ENCODE data around the gene STK32C.

STK32C gene

DNA sequence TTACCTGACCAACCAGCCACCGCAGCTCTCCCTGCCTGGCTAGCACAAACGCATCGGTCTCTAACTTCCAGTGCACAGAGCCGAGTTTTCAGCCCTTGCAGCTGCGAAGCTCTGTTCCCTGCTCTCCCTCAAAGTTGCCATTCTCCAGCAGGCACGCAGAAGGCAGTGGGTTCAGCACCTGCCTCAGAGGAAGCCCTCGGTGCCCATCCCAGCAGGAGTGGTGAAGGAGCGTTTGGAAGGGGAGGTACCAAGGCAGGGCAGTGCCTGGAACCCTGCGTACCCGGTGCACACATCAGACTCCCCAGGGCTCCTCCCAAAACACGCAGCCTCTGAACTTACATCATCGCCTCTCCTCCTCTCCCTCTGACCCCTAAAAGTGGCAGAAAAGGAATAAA is 1.7 kb upstream of the STK32C start:
- Histone ChIP-seq H3K27me3 (ENCODE audit: insufficient read depth, poor library complexity, severe bottlenecking) (peaks cover 31% of the 10 kb centered on the region), H3K27ac (replicated peaks) (no peak overlapping the region), H3K4me3 (replicated peaks; ENCODE audit: insufficient read depth, low read length) (no peak overlapping the region)
- no peak for TF ChIP-seq GABPA (IDR thresholded peaks at IDR 0.05; ENCODE audit: low read depth)
- TF ChIP-seq, protein P1, sequence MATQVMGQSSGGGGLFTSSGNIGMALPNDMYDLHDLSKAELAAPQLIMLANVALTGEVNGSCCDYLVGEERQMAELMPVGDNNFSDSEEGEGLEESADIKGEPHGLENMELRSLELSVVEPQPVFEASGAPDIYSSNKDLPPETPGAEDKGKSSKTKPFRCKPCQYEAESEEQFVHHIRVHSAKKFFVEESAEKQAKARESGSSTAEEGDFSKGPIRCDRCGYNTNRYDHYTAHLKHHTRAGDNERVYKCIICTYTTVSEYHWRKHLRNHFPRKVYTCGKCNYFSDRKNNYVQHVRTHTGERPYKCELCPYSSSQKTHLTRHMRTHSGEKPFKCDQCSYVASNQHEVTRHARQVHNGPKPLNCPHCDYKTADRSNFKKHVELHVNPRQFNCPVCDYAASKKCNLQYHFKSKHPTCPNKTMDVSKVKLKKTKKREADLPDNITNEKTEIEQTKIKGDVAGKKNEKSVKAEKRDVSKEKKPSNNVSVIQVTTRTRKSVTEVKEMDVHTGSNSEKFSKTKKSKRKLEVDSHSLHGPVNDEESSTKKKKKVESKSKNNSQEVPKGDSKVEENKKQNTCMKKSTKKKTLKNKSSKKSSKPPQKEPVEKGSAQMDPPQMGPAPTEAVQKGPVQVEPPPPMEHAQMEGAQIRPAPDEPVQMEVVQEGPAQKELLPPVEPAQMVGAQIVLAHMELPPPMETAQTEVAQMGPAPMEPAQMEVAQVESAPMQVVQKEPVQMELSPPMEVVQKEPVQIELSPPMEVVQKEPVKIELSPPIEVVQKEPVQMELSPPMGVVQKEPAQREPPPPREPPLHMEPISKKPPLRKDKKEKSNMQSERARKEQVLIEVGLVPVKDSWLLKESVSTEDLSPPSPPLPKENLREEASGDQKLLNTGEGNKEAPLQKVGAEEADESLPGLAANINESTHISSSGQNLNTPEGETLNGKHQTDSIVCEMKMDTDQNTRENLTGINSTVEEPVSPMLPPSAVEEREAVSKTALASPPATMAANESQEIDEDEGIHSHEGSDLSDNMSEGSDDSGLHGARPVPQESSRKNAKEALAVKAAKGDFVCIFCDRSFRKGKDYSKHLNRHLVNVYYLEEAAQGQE (IDR thresholded peaks at IDR 0.05; ENCODE audit: insufficient replicate concordance, low read depth), result no peak
- no peak for TF ChIP-seq POLR2AphosphoS5 (IDR thresholded peaks at IDR 0.05; ENCODE audit: low read depth)
- TF ChIP-seq, protein P2, sequence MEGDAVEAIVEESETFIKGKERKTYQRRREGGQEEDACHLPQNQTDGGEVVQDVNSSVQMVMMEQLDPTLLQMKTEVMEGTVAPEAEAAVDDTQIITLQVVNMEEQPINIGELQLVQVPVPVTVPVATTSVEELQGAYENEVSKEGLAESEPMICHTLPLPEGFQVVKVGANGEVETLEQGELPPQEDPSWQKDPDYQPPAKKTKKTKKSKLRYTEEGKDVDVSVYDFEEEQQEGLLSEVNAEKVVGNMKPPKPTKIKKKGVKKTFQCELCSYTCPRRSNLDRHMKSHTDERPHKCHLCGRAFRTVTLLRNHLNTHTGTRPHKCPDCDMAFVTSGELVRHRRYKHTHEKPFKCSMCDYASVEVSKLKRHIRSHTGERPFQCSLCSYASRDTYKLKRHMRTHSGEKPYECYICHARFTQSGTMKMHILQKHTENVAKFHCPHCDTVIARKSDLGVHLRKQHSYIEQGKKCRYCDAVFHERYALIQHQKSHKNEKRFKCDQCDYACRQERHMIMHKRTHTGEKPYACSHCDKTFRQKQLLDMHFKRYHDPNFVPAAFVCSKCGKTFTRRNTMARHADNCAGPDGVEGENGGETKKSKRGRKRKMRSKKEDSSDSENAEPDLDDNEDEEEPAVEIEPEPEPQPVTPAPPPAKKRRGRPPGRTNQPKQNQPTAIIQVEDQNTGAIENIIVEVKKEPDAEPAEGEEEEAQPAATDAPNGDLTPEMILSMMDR (IDR thresholded peaks at IDR 0.05; ENCODE audit: insufficient read depth, low read length), result no peak
- no peak for TF ChIP-seq SPI1 (IDR thresholded peaks at IDR 0.05; ENCODE audit: borderline replicate concordance, low read depth)
- DNase-seq (ENCODE audit: low read depth in 1 of 2, low spot score in 1 of 2), result no peak

DNA sequence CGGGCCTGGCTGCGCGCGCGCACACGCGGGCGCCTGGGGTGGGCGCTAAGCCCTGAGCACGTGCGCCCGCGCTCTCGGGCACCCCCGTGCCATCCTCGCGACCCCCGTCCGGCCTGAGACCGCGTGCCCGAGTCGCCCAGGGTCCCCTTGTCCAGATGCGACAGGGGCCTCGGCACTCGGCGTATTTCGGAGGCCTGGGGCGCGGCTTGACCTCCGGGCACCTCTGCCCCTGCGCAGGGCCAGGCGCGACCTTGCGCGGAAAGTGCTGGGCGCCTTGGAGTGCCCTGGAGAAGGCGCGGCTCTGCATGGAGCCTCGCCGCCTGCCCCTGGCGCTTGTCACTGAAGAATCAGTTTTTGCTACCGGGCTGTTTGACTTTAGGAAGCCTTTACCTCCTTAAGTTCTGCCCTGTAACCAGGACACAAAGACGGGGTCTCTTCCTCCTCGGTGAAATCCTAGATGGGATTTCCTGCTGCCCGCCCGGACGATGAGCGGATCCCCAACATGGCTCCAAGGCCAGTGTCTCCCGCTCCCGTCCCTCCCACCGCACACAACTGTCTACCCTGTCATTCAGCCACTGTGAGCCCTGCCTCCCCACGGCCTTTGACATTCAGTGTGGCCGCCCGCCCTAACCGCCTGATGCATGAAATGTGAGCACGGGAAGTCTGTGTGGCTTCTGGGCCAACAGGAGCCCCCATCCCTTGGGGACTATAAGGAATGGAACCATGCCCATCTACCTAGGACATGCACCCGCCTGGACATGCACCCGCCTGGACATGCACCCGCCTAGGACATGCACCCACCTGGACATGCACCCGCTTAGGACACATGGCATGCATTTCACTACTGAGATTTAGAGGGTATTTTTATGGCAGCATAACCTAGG is 1.1 kb upstream of the STK32C start:
- TF ChIP-seq, protein P2 (IDR thresholded peaks at IDR 0.05; ENCODE audit: insufficient read depth, low read length), result no peak
- TF ChIP-seq, protein P1 (IDR thresholded peaks at IDR 0.05; ENCODE audit: insufficient replicate concordance, low read depth), result no peak
- TF ChIP-seq POLR2AphosphoS5 (IDR thresholded peaks at IDR 0.05; ENCODE audit: low read depth) (no peak), GABPA (IDR thresholded peaks at IDR 0.05; ENCODE audit: low read depth) (no peak)
- no peak for DNase-seq (ENCODE audit: low read depth in 1 of 2, low spot score in 1 of 2)
- peak overlapping the region; percentile 77 for H3K4me3 ChIP-seq (replicated peaks; ENCODE audit: insufficient read depth, low read length)
- H3K27me3 ChIP-seq (ENCODE audit: insufficient read depth, poor library complexity, severe bottlenecking), result peaks cover 31% of the 10 kb centered on the region
- no peak overlapping the region for H3K27ac ChIP-seq (replicated peaks)

DNA sequence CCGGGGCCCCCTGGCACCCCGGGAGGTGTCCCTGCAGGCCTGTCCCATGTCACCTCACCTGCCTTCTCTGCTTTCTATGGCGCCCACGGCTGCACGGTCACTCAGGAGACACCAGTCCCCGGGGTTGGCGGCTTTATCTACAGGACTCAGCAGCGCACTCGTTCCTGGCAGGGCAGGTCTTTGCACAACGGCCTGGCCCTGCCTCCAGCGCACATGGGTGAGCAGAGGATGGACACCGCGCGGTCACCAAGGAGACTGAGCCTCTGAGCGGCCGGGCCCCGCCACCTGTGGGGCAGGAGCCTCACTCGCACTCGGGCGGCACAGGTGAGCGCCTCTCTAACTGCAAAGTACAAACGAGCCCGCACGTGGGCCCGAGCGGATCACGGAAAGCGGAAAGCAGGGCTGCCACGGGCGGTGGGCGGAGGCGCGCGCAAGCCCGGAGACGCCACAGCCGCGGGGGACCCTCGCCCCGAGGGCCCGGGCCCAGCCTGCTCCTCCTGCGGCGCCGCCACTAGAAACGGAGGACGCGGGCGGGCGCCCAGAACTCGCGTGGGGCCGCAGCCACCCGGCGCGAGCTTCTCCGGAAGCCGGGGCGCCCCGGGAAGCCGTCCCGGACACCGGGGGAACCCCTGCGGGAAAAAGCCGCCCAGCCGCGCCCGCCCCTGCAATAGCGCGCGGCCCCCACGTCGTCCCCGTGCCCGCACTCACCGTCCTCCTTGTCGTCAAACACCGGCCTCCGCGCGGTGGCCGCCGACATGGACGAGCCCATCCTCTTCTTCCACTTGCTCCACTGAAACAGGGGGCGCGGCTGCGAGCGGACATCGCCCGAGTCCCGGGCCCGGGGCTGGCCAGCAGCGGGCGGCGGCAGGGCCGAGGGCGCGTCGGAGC is 642 bp downstream of the STK32C start:
- peak in 1 of 2 experiments; percentile 20 for DNase-seq (ENCODE audit: low read depth in 1 of 2, low spot score in 1 of 2)
- H3K27ac ChIP-seq (replicated peaks), result peak overlapping the region; percentile 21; the same call in 1 of the 2 replicates
- TF ChIP-seq GABPA (IDR thresholded peaks at IDR 0.05; ENCODE audit: low read depth), result no peak
- TF ChIP-seq, protein P1 (IDR thresholded peaks at IDR 0.05; ENCODE audit: insufficient replicate concordance, low read depth), result no peak
- TF ChIP-seq, protein P2 (IDR thresholded peaks at IDR 0.05; ENCODE audit: insufficient read depth, low read length), result no peak
- TF ChIP-seq POLR2AphosphoS5 (IDR thresholded peaks at IDR 0.05; ENCODE audit: low read depth), result no peak
- no peak for TF ChIP-seq SPI1 (IDR thresholded peaks at IDR 0.05; ENCODE audit: borderline replicate concordance, low read depth)
- peaks cover 31% of the 10 kb centered on the region for H3K27me3 ChIP-seq (ENCODE audit: insufficient read depth, poor library complexity, severe bottlenecking)
- H3K4me3 ChIP-seq (replicated peaks; ENCODE audit: insufficient read depth, low read length), result peak overlapping the region; percentile 38
